ENCODE data around the gene GAS6. TPM values are rescaled to one million over a fixed set of nuclear protein-coding genes. Genes with fewer than 3 reads are reported as not detected.

GAS6 gene
- total RNA-seq, 1 donor from 2014 or later = 302 TPM

GRCh38 chr13:113855012-113855921, 8.6 kb downstream of the GAS6 start:
- intact Hi-C loops (cut with DNase I) = no loop called here
- DNase-seq (ENCODE audit: low spot score) (no peak), ATAC-seq (peak; percentile 1)

- ATAC-seq (peak; percentile 81), DNase-seq (ENCODE audit: low spot score) (peak; percentile 72)
- intact Hi-C loops (cut with DNase I) = no loop called here
Observed at GRCh38 chr13:113854238-113855011, 9.5 kb downstream of the GAS6 start.

- peak; percentile 49 for ATAC-seq
- no peak for DNase-seq (ENCODE audit: low spot score)
- intact Hi-C loops (cut with DNase I) = no loop called here
Observed at GRCh38 chr13:113853518-113854237, 10.2 kb downstream of the GAS6 start.

GRCh38 chr13:113852536-113853517, 11.0 kb downstream of the GAS6 start:
- intact Hi-C loops (cut with DNase I) = no loop called here
- DNase-seq (ENCODE audit: low spot score) (no peak), ATAC-seq (no peak)

- DNase-seq (ENCODE audit: low spot score) (no peak), ATAC-seq (no peak)
- intact Hi-C loops (cut with DNase I) = no loop called here
Observed at GRCh38 chr13:113851826-113852535, 11.9 kb downstream of the GAS6 start.

GRCh38 chr13:113851480-113851803, 12.4 kb downstream of the GAS6 start:
- DNase-seq (ENCODE audit: low spot score) (no peak), ATAC-seq (no peak)
- intact Hi-C loops (cut with DNase I) = no loop called here

- no peak for ATAC-seq
- intact Hi-C loops (cut with DNase I) = no loop called here
- DNase-seq (ENCODE audit: low spot score) = no peak
Observed at GRCh38 chr13:113850722-113851479, 13.0 kb downstream of the GAS6 start.

- ATAC-seq = no peak
- no peak for DNase-seq (ENCODE audit: low spot score)
- intact Hi-C loops (cut with DNase I) = no loop called here
Observed at GRCh38 chr13:113849981-113850721, 13.7 kb downstream of the GAS6 start.

GRCh38 chr13:113849546-113849945, 14.3 kb downstream of the GAS6 start:
- ATAC-seq = no peak
- intact Hi-C loops (cut with DNase I) = no loop called here

GRCh38 chr13:113848431-113849260, 15.2 kb downstream of the GAS6 start:
- intact Hi-C loops (cut with DNase I) = no loop called here
- DNase-seq (ENCODE audit: low spot score) (peak; percentile 64), ATAC-seq (peak; percentile 71)

More at GRCh38 chr13:113849546-113849945, 14.3 kb downstream of the GAS6 start:
- DNase-seq (ENCODE audit: low spot score) = no peak

GRCh38 chr13:113848020-113848419, 15.9 kb downstream of the GAS6 start:
- ATAC-seq = no peak
- intact Hi-C loops (cut with DNase I) = no loop called here
- peak; percentile 51 for DNase-seq (ENCODE audit: low spot score)

- DNase-seq (ENCODE audit: low spot score) (peak; percentile 65), ATAC-seq (no peak)
- intact Hi-C loops (cut with DNase I) = no loop called here
Observed at GRCh38 chr13:113846636-113847318, 17.1 kb downstream of the GAS6 start.

GRCh38 chr13:113845723-113846635, 17.9 kb downstream of the GAS6 start:
- DNase-seq (ENCODE audit: low spot score) (peak; percentile 63), ATAC-seq (peak; percentile 49)
- intact Hi-C loops (cut with DNase I) = no loop called here

- no peak for ATAC-seq
- intact Hi-C loops (cut with DNase I) = no loop called here
- peak; percentile 51 for DNase-seq (ENCODE audit: low spot score)
Observed at GRCh38 chr13:113845055-113845454, 18.8 kb downstream of the GAS6 start.
